Pons (tissue), 1 donor: ENCODE data around the gene ADAM15.
A peak's percentile ranks its signal among the peaks of the same experiment; 100 is the strongest.

ENCODE experiments used
- DNase-seq: peaks from one replicate; pipeline ENCODE4 v3.0.0-alpha.2; 2016; ENCODE audit warnings: low spot score

ADAM15 gene

DNA sequence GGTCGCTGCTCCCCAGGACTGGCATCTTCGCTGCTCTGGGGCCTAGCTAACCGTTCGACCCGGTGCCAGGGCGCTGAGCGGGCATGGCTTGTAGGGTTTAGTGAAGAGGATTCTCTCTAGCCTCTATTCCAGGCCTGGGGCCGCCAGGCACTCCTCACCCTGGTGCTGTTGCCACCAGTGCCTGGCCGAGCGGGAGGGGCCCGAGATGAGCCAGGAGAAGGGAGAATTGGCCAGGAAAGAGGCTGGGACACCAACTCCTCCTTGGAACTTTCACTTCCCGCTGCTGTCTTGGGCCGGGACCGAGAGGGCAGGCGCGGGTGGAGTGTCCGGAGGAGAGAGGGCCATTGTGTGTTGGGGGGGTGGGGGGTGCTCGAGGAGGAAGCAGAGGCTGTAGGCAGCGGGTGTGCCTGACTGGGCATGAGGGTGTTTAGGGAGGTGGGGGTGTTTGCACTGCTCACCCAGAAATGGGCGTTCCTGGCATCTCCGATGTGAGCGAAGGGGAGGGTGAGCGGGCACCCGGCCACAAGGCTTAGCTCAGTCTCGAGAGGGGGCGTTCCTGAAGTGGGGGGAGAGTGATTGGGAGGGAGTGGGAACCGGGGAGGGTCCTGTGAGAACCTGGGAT lies 772 bp downstream of the ADAM15 start:
- DNase-seq = peak; percentile 28

DNA sequence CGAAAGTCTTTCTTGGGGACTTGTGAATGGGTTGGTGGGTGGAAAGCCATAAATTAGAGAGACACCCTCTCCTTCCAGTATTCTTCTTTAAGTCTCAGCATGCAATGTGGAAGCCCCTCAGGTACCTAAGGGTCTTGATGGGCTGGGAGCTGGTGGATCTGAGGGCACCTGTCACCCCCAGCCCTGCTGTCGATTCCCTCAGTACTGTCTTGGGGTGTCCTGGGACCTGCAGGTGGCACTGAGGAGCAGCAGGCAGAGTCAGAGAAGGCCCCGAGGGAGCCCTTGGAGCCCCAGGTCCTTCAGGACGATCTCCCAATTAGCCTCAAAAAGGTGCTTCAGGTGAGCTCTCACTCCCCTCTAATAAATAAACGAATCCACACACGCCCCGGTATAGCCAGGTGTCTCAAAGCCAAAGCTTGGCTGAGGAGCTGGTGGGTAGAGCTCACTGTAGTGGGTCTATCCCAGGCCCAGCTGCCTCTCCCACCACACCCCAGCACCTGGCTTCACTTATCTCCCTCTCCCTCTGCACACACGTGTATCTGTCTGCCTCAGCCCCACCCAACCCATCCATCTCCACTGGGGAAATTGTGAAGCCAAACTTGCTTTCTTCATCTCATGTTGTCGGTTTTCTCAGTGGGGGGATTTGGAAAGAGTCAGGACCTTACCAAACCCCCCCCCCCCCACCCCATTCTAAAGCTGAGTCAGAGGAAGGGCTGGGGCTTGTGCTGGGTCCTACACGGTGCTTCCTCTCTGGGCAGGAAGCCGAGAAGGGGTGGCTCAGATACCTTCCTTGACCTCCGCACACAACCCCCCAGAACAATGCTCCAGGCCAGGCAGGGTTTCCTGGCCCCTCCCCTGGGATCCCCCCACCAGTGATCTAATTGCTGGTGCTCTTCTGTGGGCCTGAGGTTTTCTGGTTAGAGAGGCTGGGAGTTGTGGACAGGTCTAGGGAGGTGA lies 1.6 kb downstream of the ADAM15 start:
- DNase-seq = no peak

DNA sequence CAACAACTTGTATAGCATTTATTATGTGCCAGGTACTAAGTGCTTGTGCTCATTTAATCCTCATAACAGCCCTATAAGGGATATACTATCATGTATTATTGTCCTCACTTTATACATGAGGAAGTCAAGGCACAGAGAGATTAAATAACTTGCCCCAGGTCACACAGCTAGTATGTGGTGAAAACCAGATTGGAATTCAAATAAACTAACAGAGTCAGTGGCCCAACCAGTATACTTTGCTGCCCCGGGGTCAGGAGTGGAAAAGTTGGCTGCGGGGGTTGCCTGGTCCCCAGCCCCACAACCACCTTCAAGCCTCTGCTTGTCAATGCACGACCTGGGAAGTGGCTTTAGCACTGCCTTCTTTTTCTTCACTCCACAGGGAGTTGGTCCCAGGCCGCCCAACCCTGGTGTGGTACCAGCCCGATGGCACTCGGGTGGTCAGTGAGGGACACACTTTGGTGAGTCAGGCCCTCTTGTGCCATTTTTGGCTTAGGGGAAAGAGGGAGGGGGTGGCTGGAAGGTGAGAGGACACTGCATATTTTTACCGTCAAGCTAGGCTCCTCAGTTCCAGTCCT lies 2.5 kb downstream of the ADAM15 start:
- no peak for DNase-seq

DNA sequence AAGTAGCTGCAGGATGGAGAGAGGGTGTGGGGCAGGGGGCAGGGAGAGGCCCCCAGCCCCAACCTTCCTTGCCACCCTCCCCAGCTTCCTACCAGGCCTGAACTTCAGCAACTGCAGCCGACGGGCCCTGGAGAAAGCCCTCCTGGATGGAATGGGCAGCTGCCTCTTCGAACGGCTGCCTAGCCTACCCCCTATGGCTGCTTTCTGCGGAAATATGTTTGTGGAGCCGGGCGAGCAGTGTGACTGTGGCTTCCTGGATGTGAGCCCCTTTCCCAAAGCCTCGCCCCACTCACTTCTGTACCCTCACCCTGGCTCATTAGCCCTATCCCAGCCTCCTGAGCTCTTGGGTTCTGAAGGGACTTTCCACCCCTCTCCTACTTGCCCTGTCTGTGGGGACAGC lies 6.0 kb downstream of the ADAM15 start:
- DNase-seq = no peak

- DNase-seq = no peak
Observed at GRCh38 chr1:155057788-155058211, 6.7 kb downstream of the ADAM15 start.

GRCh38 chr1:155060736-155061135 lies 9.6 kb downstream of the ADAM15 start:
- DNase-seq = no peak

DNA sequence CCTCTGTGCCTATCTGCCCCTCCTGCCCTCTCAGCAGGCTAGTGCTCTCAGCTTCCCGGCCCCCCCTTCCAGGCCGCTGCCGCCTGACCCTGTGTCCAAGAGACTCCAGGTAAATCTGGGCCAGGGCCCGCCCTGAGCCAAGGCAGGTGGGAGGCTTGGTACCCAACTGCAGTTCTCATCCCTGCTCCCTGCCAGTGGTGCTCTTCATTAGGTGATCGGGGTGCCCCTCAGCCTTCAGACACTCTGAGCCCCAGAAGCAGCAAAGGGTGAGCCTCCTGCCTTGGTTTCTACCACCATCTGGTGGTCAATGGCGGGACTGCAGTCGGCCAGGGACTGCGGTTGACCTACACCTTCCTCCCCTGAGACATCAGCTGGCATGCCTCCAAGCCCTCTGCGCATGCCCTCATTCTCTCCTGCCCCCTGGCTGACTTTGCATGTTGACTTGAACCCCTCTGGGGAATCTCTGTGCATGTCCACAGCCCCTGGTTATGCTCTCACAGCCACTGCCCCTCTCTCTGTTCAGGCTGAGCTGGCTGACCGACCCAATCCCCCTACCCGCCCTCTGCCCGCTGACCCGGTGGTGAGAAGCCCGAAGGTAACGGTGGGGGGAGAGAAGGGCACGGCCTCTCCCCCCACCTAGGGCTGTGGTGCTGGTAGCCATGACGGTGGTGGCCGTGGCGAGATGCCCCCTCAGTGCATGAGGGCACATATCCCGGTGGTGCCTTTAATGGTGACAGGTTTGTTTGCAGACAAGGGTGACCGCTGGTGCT lies 10.4 kb downstream of the ADAM15 start:
- DNase-seq = peak; percentile 56

DNA sequence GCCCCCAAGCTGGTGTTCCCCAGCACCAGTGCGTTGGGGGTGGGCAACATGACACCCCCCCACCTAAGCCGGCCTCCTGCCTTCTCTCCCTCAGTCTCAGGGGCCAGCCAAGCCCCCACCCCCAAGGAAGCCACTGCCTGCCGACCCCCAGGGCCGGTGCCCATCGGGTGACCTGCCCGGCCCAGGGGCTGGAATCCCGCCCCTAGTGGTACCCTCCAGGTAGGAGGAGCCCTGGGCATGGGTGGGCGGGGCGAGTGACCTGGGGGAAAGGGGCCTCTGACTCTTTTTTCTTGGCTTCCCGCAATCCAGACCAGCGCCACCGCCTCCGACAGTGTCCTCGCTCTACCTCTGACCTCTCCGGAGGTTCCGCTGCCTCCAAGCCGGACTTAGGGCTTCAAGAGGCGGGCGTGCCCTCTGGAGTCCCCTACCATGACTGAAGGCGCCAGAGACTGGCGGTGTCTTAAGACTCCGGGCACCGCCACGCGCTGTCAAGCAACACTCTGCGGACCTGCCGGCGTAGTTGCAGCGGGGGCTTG lies 11.1 kb downstream of the ADAM15 start:
- DNase-seq = no peak

DNA sequence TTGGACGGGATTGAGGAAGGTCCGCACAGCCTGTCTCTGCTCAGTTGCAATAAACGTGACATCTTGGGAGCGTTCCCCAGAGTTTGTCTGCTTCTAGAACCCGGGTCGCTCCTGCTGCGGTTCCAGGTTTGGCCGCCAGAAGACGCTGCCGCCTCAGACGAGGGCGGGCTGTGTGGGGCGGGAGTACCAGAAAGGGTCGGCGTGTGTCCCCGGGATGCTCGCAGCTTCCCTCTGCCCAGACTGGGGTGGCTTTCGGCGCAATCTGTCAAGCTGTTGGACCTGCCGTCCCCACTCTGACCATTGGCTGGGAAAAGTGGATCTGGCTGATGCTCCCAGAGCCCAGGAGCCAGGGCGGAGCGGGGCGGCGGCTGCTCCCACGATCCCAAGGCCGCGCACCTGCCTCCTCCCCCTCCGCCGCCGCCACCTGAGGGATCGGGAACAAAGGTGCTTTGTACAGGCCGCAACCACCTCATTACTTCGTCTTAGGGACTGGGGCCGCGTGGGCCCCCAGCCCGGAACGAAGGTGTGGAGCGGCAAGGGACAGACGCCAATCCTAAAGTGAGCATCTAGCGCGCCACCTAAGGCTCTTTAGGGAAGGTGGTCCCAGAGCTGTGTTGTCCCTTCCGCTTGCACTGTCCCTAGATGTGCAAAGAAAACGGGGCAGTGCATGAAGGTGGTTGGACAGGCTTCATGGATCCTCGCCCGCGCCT lies 11.7 kb downstream of the ADAM15 start:
- no peak for DNase-seq

DNA sequence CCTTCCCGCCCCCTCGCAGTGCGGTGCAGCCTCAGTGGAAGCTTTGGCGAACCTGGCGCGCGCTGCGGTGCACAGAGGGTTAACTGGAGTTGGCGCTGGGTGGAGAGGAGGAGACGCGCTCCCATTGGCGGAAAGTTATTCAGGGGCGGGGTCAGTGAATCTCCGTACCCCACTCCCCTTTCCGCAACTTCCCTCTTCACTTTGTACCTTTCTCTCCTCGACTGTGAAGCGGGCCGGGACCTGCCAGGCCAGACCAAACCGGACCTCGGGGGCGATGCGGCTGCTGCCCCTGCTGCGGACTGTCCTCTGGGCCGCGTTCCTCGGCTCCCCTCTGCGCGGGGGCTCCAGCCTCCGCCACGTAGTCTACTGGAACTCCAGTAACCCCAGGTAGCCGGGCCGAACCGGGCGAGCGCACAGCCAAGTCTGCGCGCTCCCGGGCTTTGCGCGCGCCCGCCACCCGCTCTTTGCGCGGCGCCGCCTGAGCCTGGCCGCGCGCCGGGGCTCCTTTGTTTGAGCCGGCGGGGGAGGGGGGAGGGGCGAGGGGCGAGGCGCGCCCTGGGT lies 12.5 kb downstream of the ADAM15 start, which contains the start of gene EFNA4:
Gene EFNA4 (plus strand): TSS at position 191 of the 561 bp plus-strand sequence. CDS start 84 bp downstream, at position 275.
- DNase-seq = peak; percentile 62

DNA sequence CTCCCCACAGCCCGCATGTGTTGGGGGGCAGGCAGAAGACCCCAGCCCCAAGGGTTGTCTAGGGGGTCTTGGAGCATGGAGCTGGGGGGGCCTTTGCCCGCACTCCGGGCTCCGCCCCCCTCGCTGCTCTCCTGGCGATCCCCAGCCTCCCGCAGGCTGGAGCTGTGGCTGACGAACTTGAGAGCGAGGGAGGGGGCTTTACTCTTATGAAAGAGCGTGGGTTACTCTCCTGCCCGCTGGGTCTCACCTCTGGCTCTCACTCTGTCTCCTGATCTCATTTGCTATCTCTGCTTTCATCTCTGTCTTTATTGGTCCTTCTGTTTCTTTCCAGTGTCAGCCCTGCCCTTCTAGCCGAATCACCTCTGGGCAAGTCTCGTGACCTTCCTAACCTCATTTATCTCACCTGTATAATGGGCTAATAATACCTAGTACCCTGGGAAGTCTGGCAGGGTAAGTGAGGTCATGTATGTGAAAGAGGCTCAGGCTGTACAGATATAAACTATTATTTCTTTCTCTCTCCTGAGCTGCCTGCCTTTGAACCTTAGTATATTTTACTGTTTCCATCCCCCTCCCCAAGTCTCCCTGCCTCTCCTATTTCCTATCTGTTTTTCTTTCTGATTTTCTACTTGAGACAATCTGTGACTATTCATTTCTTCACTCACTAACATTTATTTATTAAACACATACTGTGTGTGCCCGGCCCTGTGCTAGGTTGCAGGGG lies 13.2 kb downstream of the ADAM15 start:
- no peak for DNase-seq

DNA sequence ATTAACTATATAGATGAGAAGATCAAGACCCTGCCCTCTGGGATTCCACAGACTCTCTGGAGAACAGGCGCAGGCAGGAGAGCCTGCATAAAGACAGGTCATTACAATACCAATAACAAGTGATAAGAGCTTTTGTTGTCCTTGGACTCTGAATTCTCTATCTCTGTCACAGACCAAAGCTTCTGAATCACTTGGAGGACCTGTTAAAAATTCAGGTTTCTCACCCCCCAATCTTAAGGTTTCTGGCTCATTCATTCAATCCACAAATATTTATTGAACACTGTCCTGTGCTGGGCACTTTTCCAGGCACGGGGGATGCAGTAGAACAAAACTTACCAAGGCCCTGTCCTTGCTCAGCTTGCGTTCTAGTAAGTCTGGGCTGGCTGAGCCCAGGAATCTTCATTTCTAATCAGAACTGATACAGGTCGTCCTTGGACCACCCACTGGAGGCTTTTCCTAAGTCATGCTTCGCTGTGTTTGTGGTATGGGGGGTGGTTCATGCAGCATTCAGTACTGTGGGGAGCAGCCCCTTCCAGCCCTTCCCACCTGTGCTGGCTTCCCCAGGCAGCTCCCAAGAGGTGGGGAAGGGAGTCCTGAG lies 13.8 kb downstream of the ADAM15 start:
- DNase-seq = no peak

DNA sequence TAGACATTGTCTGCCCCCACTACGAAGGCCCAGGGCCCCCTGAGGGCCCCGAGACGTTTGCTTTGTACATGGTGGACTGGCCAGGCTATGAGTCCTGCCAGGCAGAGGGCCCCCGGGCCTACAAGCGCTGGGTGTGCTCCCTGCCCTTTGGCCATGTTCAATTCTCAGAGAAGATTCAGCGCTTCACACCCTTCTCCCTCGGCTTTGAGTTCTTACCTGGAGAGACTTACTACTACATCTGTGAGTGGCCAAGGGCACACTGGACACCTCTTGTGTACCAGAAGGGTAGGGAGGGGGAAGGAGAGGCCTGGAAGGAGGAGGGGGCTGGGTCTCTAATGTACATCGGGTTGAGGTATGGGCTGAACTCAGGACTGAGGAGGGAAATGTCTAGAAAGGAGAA lies 15.7 kb downstream of the ADAM15 start:
- no peak for DNase-seq

- no peak for DNase-seq
Observed at GRCh38 chr1:155068599-155068998, 17.5 kb downstream of the ADAM15 start.

GRCh38 chr1:155069551-155070157 lies 18.5 kb downstream of the ADAM15 start:
- DNase-seq = no peak

DNA sequence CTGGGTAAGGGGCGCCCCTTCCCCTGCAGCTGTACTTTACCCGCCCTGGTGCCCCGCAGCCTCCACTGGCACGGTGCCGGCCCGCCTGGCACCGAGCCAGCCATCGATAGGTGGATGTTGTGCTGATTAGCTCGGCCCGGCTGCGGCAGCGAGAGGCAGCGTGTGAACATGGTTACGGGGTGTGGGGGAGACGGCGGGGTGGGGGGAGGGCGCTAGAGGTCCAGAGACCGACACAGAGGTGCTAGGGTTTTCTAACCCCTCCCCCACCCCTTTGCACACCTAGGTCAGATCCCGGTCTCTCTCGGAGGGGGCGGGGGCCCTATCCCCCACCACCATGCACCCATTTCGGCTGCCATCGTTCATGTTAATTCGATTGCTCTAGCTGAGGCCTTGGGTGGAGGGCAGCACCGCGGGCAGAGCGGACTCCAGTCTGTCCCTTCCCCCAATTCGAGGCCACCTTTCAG lies 19.1 kb downstream of the ADAM15 start:
- no peak for DNase-seq

DNA sequence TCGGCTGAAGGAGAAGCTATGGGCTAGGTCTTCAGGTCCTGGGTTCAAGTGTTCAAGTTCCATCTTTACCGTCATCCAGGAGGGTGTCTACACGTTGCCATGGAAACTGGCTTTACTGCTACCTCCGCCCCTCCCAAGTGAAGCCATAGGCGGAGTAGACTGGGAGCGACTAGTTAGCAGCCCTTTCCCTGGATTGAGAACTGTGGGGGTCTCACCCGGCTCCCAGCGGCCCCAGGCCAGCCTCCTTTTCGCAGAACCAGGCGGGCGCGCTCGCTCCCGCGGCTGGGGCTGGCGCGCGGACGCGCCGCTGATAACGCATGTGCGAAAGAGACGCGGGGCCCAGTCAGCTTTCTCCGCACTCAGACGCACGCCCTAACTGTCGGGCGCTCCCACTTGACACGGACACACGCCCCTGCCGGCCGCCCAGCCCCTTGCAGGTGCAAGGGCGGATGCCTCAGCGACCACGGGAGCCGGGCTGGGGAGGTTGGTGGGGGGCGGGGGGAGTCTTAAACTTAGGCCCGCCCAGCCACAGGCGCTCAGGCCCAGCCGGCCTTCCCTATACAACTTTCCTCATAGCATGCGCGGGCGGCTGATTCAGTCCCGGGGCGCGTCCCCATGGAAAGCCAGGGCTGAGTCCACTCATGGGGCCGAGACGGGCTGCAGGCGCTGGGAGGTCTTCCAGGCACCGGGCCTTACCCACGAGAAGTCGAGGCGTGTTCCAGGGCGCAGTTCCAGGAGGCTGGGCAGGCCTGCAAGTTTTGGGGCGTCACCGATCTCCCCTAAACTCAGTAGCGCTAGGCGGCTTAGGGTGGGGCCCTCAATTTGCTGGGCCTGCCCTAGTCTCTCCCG lies 19.8 kb downstream of the ADAM15 start:
- DNase-seq = no peak

DNA sequence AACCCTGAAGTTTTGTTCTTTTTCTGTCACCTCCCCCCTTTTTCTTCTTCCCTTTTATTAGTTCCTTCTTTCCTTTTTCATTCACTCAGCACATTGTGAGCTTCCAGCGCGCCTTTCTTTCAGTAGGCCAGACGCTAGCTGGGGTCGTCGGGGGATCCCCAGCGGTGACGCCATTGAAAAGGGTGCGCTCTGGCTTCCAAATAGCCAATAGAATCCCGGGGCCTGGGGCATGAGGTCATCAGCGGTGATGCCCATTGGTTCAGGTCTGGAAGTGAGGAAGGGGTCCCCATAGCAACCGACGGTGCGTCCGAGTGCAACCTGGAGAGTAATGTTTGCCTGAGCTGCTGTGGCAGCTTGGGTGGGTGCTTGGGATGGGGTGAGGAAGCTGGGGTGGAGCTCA lies 20.6 kb downstream of the ADAM15 start:
- DNase-seq = no peak
